ENCODE data around the gene OR1S2.

The OR1S2 gene

GRCh38 chr11:58164990-58165389 is 39.0 kb downstream of the OR1S2 start:
- peaks cover 0 to 5% (median 0%) of the 10 kb centered on the region in 3 experiments for H3K27me3 ChIP-seq (ENCODE audit: control insufficient read depth in 3 of 3, insufficient read depth in 3 of 3, low read depth in 1 of 3, low read length in 3 of 3)
- no peaks in the 10 kb centered on the region for H3K9me3 ChIP-seq (replicated peaks in 1 of 2; ENCODE audit: control insufficient read depth in 2 of 2, insufficient read depth in 1 of 2, low read depth in 1 of 2, low read length in 2 of 2)
- H3K4me1 ChIP-seq (ENCODE audit: control insufficient read depth in 2 of 2, insufficient read depth in 1 of 2, low read depth in 1 of 2, low read length in 2 of 2), result no peaks in the 10 kb centered on the region
- H2BK15ac ChIP-seq (ENCODE audit: low read length), result no peak overlapping the region
- H3K27ac ChIP-seq (replicated peaks; ENCODE audit: low read length), result no peak overlapping the region
- no peak overlapping the region for H2BK120ac ChIP-seq (ENCODE audit: low read depth, low read length)
- H3K79me1 ChIP-seq (ENCODE audit: low read depth, low read length), result no peaks in the 10 kb centered on the region
- no peak overlapping the region for H3K23ac ChIP-seq (ENCODE audit: low read depth, low read length, poor library complexity)
- H3K4me2 ChIP-seq (ENCODE audit: insufficient read depth, low read length, poor library complexity, severe bottlenecking), result no peak overlapping the region
- H2AFZ ChIP-seq (ENCODE audit: low read length), result no peak overlapping the region
- WGBS, 2 donors (ENCODE audit: extremely low coverage in 2 of 2, insufficient read length in 2 of 2, insufficient replicate concordance in 1 of 2), result no CpG with 5 or more reads among the region's 1 CpG
- no peak overlapping the region for H2AK5ac ChIP-seq (ENCODE audit: low read depth, low read length)
- no peak overlapping the region for H4K8ac ChIP-seq (ENCODE audit: low read depth, low read length)
- H3K4ac ChIP-seq (ENCODE audit: low read length), result no peak overlapping the region
- no peak overlapping the region for H4K91ac ChIP-seq (ENCODE audit: low read depth, low read length, poor library complexity)
- H3K4me3 ChIP-seq (ENCODE audit: low read length in 2 of 2), result no peak overlapping the region
- no peak overlapping the region for H3K9ac ChIP-seq (ENCODE audit: low read depth, low read length, poor library complexity)
- DNase-seq (ENCODE audit: low spot score), result no peak
- no peaks in the 10 kb centered on the region for H3K36me3 ChIP-seq (replicated peaks in 1 of 2; ENCODE audit: control insufficient read depth in 2 of 2, insufficient read depth in 2 of 2, low read length in 2 of 2)
- no peak overlapping the region for H2BK5ac ChIP-seq (ENCODE audit: low read length)
- H3K18ac ChIP-seq (ENCODE audit: low read length), result no peak overlapping the region
- H2BK12ac ChIP-seq (ENCODE audit: low read length), result no peak overlapping the region
- H3K14ac ChIP-seq (ENCODE audit: low read length), result no peak overlapping the region

- H4K8ac ChIP-seq (ENCODE audit: low read depth, low read length), result no peak overlapping the region
- H3K4me2 ChIP-seq (ENCODE audit: insufficient read depth, low read length, poor library complexity, severe bottlenecking), result no peak overlapping the region
- no peak overlapping the region for H2BK5ac ChIP-seq (ENCODE audit: low read length)
- no peak overlapping the region for H3K4ac ChIP-seq (ENCODE audit: low read length)
- no peaks in the 10 kb centered on the region for H3K4me1 ChIP-seq (ENCODE audit: control insufficient read depth in 2 of 2, insufficient read depth in 1 of 2, low read depth in 1 of 2, low read length in 2 of 2)
- H3K9ac ChIP-seq (ENCODE audit: low read depth, low read length, poor library complexity), result no peak overlapping the region
- no peaks in the 10 kb centered on the region for H3K36me3 ChIP-seq (replicated peaks in 1 of 2; ENCODE audit: control insufficient read depth in 2 of 2, insufficient read depth in 2 of 2, low read length in 2 of 2)
- no peak overlapping the region for H2BK15ac ChIP-seq (ENCODE audit: low read length)
- no peak overlapping the region for H3K14ac ChIP-seq (ENCODE audit: low read length)
- H4K91ac ChIP-seq (ENCODE audit: low read depth, low read length, poor library complexity), result no peak overlapping the region
- DNase-seq (ENCODE audit: low spot score), result no peak
- no peak overlapping the region for H2AK5ac ChIP-seq (ENCODE audit: low read depth, low read length)
- no peak overlapping the region for H2AFZ ChIP-seq (ENCODE audit: low read length)
- no peak overlapping the region for H3K23ac ChIP-seq (ENCODE audit: low read depth, low read length, poor library complexity)
- no peak overlapping the region for H2BK12ac ChIP-seq (ENCODE audit: low read length)
- H3K9me3 ChIP-seq (replicated peaks in 1 of 2; ENCODE audit: control insufficient read depth in 2 of 2, insufficient read depth in 1 of 2, low read depth in 1 of 2, low read length in 2 of 2), result no peaks in the 10 kb centered on the region
- H2BK120ac ChIP-seq (ENCODE audit: low read depth, low read length), result no peak overlapping the region
- H3K79me1 ChIP-seq (ENCODE audit: low read depth, low read length), result no peaks in the 10 kb centered on the region
- no CpG with 5 or more reads among the region's 4 CpGs for WGBS, 2 donors (ENCODE audit: extremely low coverage in 2 of 2, insufficient read length in 2 of 2, insufficient replicate concordance in 1 of 2)
- no peak overlapping the region for H3K4me3 ChIP-seq (ENCODE audit: low read length in 2 of 2)
- no peak overlapping the region for H3K18ac ChIP-seq (ENCODE audit: low read length)
- peaks cover 0 to 5% (median 0%) of the 10 kb centered on the region in 3 experiments for H3K27me3 ChIP-seq (ENCODE audit: control insufficient read depth in 3 of 3, insufficient read depth in 3 of 3, low read depth in 1 of 3, low read length in 3 of 3)
- no peak overlapping the region for H3K27ac ChIP-seq (replicated peaks; ENCODE audit: low read length)
Observed at GRCh38 chr11:58164389-58164788, 39.6 kb downstream of the OR1S2 start.

Measured in neuronal stem cell (in vitro differentiated cells).